Measurements from ENCODE around the gene CRABP2.

GRCh38 chr1:156663178-156663577 is 42.2 kb downstream of the CRABP2 start:
- TF ChIP-seq CTCF (IDR thresholded peaks at IDR 0.05; ENCODE audit: low read depth, low read length) (no peak), POLR2A (IDR thresholded peaks at IDR 0.05; ENCODE audit: extremely low read depth, insufficient read length) (no peak)
